ENCODE data around the gene FGF22.
"Not testable (repeated sequence)": the region's sequence is repeated elsewhere in the genome, so short reads cannot be mapped to it uniquely, and the experiment has no call there.

The FGF22 gene
- total RNA-seq: 0 to 2.1 (median 1.3) reads per million in 3 experiments

DNA sequence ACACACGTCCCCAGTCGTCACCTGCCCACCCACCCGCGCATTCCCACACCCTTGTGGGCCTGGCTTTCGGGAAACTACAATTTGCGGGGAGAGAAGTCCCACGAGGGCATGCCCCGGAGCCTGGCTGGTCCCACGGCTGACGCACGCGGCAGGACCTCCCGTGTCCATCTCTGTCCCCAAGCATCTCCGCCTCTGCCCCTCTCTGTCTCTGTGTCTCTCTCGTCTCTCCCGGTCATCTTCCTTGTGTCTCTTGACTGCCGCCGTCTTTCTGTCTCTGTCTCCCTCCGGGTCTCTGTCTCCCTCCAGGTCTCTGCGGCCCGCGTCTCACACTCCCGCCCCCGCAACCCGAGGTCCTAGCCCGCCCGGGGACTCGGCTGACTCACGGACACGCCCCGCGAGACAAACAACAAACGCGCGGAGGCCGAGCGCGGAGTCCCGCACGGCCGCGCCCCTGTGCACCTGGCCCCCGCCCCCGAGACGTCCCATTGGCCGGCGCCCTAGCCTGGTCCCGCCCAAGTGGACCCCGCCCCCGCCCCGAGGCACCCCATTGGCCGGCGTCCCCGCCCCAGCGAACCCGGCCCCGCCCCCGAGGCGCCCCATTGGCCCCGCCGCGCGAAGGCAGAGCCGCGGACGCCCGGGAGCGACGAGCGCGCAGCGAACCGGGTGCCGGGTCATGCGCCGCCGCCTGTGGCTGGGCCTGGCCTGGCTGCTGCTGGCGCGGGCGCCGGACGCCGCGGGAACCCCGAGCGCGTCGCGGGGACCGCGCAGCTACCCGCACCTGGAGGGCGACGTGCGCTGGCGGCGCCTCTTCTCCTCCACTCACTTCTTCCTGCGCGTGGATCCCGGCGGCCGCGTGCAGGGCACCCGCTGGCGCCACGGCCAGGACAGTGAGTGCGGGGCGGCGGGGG is at the start of gene FGF22:
FGF22 (plus strand) TSS at position 627 of the 908 bp plus-strand sequence; CDS start at position 674, 47 bp downstream.
- peak; percentile 90 for DNase-seq

- DNase-seq: peak; percentile 25
These were observed 49.3 kb upstream of the FGF22 start for GRCh38 chr19:590396-590745.

- no peak for DNase-seq
These were observed 49.0 kb upstream of the FGF22 start for GRCh38 chr19:590750-591098.

DNA sequence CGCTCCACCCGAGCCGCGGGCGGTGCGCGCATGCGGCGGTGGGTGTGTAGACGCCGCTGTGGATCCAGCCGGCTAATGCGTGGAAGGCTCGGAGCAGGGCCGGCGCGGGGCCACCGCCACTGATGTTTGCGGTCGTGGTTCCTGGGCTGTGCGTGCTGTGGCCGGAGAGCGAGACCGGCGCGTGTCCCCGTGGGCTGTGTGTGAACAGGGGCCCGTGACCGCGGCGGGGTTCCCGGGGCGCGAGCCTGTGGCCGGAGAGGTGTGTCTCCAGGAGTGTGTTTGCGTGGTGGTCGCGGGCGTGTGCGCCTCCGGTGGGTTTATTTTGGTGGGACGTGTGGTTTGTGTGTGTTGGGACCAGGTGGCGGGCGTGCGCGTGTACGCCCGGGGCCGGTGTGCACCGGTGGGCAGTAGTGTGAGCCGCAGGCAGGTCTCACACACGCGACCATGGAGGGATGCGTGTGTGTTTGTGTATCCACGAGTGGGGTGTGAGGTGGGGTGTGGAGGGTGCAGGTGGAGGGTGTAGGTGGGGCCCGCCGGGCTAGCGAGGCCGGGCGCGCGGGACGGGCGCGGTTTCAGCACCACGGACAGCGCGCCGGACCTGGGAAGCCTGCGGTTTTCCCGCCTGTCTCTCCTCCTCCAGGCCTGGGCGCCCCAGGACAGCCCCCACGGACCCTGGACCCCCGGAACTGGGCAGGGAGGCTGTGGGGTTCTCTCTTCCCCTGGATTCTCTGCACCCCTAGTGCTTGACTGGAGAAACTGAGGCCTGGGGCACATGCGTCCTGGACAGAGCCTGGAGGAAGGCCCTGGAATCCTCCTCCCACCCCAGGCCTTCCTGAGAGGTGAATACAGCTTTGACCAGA is 48.4 kb upstream of the FGF22 start:
- no peak for DNase-seq

GRCh38 chr19:592101-592500 is 47.6 kb upstream of the FGF22 start:
- no peak for DNase-seq

- DNase-seq: no peak
These were observed 46.6 kb upstream of the FGF22 start for GRCh38 chr19:593055-593454.

- no peak for DNase-seq
These were observed 46.2 kb upstream of the FGF22 start for GRCh38 chr19:593505-593904.

GRCh38 chr19:594265-594870 is 45.3 kb upstream of the FGF22 start:
- no peak for DNase-seq

DNA sequence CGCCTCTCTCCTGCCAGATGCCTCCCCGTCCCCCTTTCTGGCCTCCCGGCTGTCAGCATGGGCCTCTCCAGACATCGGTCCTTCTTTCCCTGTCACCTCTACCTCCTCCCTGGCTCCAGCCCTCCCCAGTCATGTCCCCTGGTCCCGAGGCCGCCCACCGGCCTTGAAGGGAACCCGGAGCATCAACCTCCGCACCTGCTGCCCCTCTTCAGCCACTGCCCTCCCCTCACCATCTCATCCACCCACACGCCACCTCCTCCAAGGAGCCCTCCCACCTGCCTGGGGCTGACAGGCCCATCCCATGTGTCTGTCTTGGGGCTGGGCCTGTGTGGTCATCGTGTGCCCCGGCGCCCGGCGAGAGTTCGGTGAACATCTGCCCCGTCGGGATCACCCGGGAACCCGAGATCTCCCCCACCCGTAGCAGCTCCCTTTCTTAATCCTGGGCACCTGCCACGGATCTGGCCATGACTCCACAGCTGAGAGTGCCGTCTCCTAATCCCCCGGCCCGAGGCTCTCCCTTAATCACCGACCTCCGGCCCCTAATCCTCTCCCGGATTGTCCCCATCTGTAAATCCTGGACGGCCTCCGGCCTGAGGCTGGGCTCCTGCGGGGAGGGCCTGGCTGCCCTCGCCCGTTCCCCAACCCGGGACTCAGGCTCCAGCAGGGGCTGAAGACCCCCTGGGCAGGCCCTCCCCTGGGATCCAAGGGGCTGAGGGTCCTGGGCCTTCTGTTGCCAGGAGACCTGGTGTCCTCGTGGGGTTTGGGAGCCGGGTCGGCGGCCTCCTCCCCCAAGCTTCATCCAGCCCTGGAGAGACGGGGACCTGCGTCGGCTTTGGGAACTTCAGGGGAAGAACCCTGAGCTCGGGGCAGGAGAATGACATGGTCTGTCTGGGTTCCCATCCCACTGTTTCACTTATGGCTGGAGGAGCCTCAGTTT is 44.1 kb upstream of the FGF22 start:
- no peak for DNase-seq

DNA sequence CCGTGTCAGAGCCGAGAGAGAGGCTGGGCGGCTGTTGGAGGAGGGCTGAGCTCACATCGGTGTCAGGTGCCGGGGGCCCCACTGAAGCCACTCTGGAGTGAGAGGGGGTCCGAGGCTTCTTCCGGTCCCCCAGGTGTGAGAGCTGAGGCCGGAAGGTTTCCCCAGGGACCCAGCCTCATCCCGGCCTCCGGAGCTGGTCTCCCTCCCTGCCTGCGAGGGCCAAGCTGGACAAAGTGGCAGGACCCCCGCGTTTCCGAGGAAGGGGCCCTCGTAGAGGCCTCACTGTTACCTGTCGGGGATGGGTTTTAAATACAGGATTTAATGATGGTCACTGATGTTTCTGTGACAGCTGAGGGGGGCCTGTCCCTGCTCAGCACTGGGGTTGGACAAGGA is 43.4 kb upstream of the FGF22 start:
- no peak for DNase-seq

DNA sequence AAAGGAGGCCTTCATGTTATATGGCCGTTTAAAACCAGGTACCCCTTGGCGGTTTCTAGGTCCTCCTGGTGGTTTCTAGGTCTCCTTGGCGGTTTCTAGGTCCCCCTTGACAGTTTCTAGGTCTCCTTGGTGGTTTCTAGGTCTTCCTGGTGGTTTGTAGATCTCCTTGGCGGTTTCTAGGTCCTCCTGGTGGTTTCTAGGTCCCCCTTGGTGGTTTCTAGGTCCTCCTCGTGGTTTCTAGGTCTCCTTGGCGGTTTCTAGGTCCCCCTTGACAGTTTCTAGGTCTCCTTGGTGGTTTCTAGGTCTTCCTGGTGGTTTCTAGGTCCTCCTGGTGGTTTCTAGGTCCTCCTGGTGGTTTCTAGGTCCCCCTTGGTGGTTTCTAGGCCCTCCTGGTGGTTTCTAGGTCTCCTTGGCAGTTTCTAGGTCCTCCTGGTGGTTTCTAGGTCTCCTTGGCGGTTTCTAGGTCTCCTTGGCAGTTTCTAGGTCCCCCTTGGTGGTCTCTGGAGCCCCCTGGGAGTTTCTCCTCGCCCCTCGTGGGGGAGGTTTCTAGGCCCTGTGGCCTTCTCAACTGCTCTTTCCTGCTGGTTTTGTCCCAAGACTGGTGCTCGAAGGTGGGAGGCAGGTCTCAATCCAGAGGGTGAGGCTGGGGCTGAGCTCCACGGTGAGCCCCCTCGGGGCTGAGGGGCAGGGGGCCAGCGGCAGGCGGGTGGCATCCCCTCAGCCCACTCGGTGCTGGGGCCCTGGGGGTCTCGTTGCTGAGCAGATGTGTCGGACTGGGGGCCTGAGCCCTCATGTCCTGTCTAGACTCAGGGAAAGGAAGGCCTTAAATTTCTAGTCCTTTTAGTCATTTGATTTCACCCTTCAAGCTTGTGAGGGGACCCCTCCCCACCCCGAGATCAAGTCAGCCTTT is 42.0 kb upstream of the FGF22 start:
- no peak for DNase-seq

DNA sequence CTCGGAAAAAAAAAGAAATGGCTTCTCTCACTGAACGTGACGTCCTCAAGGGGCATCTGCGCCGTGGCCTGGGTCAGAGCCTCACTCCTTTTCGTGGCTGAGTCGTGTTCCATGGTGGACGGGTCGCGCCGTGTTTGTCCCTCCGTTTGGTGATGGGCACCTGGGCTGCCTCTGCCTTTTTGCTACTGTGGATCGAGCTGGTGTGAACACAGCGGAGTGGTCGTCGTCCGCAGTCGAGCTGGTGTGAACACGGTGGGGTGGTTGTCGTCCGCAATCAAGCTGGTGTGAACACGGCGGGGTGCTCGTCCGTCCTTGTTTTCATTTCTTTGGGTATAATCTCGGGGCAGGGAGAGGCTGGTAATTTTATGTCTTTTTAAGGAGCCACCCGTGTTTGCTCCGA is 38.4 kb upstream of the FGF22 start:
- no peak for DNase-seq

- no peak for DNase-seq
These were observed 37.9 kb upstream of the FGF22 start for GRCh38 chr19:601790-602189.

DNA sequence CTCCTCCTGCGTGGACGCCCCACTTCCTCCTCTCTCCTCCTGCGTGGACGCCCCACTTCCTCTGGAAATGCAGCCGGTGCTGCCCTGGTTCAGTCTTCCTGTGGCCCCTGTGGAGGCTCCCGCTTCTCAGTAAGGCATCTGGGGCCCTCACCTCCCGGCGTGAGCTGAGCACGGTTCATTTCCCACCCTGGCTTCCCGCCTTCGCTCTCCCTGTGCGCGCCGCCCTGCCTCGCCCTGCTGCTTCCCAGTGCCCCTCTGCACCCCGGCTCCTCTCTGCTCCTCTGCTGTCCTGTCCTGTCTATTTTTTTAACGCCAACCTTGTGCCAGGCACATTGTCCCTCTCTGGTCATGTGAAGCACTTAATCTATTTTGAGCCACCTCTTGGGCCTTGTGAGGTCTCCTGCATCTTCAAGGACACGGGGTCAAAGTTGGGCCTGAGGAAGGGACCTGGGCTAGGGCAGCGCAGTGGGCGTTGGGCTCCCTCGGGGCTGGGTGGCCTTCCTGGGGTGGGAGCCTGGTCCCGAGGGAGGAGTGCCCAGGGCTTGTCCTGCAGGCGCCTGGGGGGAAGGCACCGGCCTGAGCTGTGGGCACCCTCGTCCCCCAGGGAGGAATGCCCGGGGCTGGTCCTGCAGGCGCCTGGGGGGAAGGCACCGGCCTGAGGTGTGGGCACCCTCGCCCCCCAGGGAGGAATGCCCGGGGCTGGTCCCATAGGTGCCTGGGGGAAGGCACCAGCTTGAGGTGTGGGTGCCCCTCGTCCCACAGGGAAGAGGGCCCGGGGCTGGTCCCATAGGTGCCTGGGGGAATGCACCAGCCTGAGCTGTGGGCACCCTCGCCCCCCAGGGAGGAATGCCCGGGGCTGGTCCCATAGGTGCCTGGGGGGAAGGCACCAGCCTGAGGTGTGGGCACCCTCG is 37.0 kb upstream of the FGF22 start:
- no peak for DNase-seq

DNA sequence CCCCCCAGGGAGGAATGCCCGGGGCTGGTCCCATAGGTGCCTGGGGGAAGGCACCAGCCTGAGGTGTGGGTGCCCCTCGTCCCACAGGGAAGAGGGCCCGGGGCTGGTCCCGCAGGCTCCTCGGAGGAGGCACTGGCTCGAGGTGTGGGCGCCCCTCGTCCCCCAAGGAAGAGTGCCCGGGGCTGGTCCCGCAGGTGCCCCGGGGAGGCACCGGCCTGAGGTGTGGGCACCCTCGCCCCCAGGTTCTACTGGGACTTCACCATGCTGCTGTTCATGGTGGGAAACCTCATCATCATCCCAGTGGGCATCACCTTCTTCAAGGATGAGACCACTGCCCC is 36.4 kb upstream of the FGF22 start:
- DNase-seq: not testable (repeated sequence)

DNA sequence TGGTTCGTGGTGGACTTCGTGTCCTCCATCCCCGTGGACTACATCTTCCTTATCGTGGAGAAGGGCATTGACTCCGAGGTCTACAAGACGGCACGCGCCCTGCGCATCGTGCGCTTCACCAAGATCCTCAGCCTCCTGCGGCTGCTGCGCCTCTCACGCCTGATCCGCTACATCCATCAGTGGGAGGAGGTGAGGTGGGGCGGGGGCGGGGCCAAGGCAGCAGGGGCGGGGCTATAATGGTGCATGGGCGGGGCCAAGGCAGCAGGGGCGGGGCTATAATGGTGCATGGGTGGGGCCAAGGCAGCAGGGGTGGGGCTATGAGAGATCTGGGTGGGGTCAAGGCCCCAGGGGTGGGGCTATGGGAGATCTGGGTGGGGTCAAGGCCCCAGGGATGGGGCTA is 35.9 kb upstream of the FGF22 start:
- not testable (repeated sequence) for DNase-seq

- no peak for DNase-seq
These were observed 35.3 kb upstream of the FGF22 start for GRCh38 chr19:604355-604754.

DNA sequence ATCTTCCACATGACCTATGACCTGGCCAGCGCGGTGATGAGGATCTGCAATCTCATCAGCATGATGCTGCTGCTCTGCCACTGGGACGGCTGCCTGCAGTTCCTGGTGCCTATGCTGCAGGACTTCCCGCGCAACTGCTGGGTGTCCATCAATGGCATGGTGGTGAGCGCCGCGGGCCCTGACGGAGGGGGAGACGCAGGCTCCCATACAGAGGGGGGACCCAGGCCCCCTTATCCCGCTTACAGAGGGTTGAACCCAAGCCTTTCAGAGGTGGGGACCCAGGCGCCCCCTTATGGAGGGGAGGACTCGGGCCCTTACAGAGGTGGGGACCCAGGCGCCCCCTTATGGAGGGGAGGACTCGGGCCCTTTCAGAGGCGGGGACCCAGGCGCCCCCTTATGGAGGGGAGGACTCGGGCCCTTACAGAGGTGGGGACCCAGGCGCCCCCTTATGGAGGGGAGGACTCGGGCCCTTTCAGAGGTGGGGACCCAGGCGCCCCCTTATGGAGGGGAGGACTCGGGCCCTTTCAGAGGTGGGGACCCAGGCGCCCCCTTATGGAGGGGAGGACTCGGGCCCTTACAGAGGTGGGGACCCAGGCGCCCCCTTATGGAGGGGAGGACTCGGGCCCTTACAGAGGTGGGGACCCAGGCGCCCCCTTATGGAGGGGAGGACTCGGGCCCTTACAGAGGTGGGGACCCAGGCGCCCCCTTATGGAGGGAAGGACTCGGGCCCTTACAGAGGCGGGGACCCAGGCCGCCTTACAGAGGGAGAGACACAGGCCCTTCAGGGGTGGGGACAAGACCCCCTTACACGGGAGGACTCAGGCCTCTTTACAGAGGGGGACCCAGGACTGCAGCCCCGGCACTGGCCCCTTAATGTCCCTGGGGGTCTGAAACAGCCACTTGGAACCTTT is 34.4 kb upstream of the FGF22 start:
- DNase-seq: not testable (repeated sequence)
